PC-3 (cell line): Measurements from ENCODE around the gene SLC26A8. TPM values are rescaled to one million over a fixed set of nuclear protein-coding genes. Genes with fewer than 3 reads are reported as not detected.
"Not testable (repeated sequence)": the region's sequence is repeated elsewhere in the genome, so short reads cannot be mapped to it uniquely, and the experiment has no call there.

Source experiments
- ATAC-seq: fragments of 200-7000 bp; cut with Tn5 transposase; 2 replicates; pipeline ENCODE4 v1.9.1; 2020; ENCODE audit warnings: mild to moderate bottlenecking, moderate library complexity
- BruUV-seq: library from RNA; stranded (reverse); fragments of 400-500 nt; replicated peaks from 2 replicates; lab custom pipeline; 2021; lab: Mats Ljungman, UMichigan
- CTCF ChIA-PET: fragments of 300-600 bp; sonication (Branson Sonifier 250); formaldehyde crosslinking; loops from one replicate; lab custom pipeline; 2022; ENCODE audit warnings: antibody characterized with exemption; lab: Charles Lee
- POLR2A ChIA-PET: fragments of 300-600 bp; sonication (Branson Sonifier 250); formaldehyde crosslinking; loops from one replicate; lab custom pipeline; 2022; ENCODE audit warnings: antibody characterized with exemption; ENCODE audit not compliant: unreplicated experiment; lab: Charles Lee
- DNase-seq: peaks from one replicate; pipeline ENCODE4 v3.0.0-alpha.2; 2015
- H2AFZ ChIP-seq: fragments of 300-600 bp; sonication (generic); 2 replicates; pipeline ENCODE4 v1.6.0; 2016; ENCODE audit warnings: antibody characterized with exemption, low read length
- H3F3A ChIP-seq: fragments of 300-600 bp; sonication (generic); one replicate; pipeline ENCODE4 v1.6.0; 2017; ENCODE audit warnings: antibody characterized with exemption, low read length, control low read depth, mild to moderate bottlenecking; ENCODE audit not compliant: unreplicated experiment
- H3K27ac ChIP-seq: fragments of 300-600 bp; sonication (generic); 2 replicates; pipeline ENCODE4 v1.5.1; 2016; ENCODE audit warnings: mild to moderate bottlenecking, low read length
- H3K27me3 ChIP-seq: fragments of 300-600 bp; sonication (generic); 2 replicates; pipeline ENCODE4 v1.6.1; 2016; ENCODE audit warnings: low read length, mixed read lengths
- H3K36me3 ChIP-seq: fragments of 300-600 bp; sonication (generic); 2 replicates; pipeline ENCODE4 v1.6.1; 2016; ENCODE audit warnings: low read depth, mixed run types, low read length, mixed read lengths
- H3K4me1 ChIP-seq: fragments of 300-600 bp; sonication (generic); 2 replicates; pipeline ENCODE4 v1.5.1; 2016; ENCODE audit warnings: low read length; ENCODE audit not compliant: insufficient read depth
- H3K4me2 ChIP-seq: fragments of 300-600 bp; sonication (generic); 2 replicates; pipeline ENCODE4 v1.6.0; 2016; ENCODE audit warnings: low read length
- H3K4me3 ChIP-seq: fragments of 300-600 bp; sonication (generic); 2 replicates; pipeline ENCODE4 v1.5.1; 2016; ENCODE audit warnings: mild to moderate bottlenecking, low read length, mixed read lengths
- H3K79me2 ChIP-seq: fragments of 300-600 bp; sonication (generic); 2 replicates; pipeline ENCODE4 v1.6.1; 2017; ENCODE audit warnings: low read length, mixed read lengths
- H3K9ac ChIP-seq: fragments of 300-600 bp; sonication (generic); 2 replicates; pipeline ENCODE4 v1.6.0; 2016; ENCODE audit warnings: mild to moderate bottlenecking, low read length
- H3K9me2 ChIP-seq: fragments of 300-600 bp; sonication (generic); replicated peaks from 2 replicates; pipeline ENCODE4 v1.6.1; 2016; ENCODE audit warnings: mixed run types, low read length, mixed read lengths
- H3K9me3 ChIP-seq: fragments of 300-600 bp; sonication (generic); 2 replicates; pipeline ENCODE4 v1.6.1; 2016; ENCODE audit warnings: low read length, mixed read lengths
- H4K20me1 ChIP-seq: fragments of 300-600 bp; sonication (generic); 2 replicates; pipeline ENCODE4 v1.6.1; 2016; ENCODE audit warnings: low read length, mixed read lengths
- EZH2 ChIP-seq: fragments of 300-600 bp; sonication (generic); IDR thresholded peaks from one replicate; pipeline ENCODE4 v1.6.1; 2017; ENCODE audit warnings: antibody characterized with exemption, mild to moderate bottlenecking, low read length; ENCODE audit not compliant: unreplicated experiment
- EZH2phosphoT487 ChIP-seq: fragments of 300-600 bp; sonication (generic); IDR thresholded peaks from 2 replicates; pipeline ENCODE4 v1.6.1; 2018; ENCODE audit warnings: mild to moderate bottlenecking, antibody characterized with exemption, low read length, borderline replicate concordance
- intact Hi-C: fragments of 100-400 bp; cut with micrococcal nuclease; formaldehyde crosslinking; loops from 2 replicates; pipeline ENCODE4 v1.9.0; 2023
- total RNA-seq: library from RNA; depleted of rRNA; stranded (reverse); fragments of >200 nt; gene quantifications from 2 replicates; pipeline ENCODE4 v1.2.3, GENCODE V29; 2014
- TF ChIP-seq, protein P1 (sequence below): fragments of 300-600 bp; sonication (generic); conservative IDR thresholded peaks from 2 replicates; pipeline ENCODE4 v1.5.1; 2017; ENCODE audit warnings: antibody characterized with exemption, low read depth, mild to moderate bottlenecking, low read length

The SLC26A8 gene
- total RNA-seq, 1 experiment from 2014 or later: not detected

DNA sequence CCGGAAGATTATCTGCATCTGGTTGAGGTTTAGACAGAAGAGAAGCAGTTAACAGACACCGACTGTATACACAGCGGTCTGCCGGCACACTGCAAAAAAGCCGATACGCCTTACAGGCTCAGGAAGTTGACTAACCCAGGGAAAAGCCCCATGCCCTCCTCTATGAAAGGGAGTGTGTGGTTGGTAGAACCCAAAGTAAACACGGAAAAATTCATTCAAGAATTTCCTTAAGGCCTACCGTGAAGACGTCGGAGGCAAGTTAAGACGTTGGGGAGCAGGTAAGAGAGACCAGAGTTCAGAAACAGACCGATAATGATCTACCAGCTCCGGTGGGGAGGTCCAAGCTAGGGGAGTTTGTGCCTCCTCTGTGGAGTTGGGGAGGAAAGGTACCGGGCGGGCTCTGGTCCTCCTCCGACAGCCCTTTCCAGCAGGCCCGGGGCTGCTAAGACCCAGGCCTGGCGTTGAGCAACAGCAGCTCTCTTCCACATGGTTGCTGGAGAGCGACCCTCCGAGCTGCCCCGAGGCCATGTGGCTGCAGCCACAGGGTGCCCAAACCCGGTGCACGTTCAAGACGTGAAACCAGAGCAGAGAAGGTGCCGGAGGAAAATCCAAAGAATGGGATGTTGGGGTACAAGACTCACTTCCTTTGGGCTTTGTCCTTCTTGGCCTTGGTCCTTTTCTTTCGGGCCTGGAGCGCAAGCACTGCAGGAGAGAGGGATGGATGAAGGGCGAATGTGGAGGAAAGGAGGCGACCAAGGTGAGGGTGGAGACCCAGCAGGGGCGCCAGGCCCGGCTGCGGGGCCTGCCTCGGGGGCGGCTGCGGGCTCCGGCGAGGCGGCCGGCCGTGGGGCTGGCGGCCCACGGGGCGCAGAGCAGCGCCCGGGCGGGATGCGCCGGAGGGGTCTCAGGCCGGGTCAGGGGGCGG is 104.4 kb downstream of the SLC26A8 start:
- H3K27ac ChIP-seq: peak overlapping the region; percentile 82
- H3K9me2 ChIP-seq: no peaks in the 10 kb centered on the region
- intact Hi-C loops: loop anchor here (2.0 kb wide), 1 partner anchor 107 kb away; the partner anchor contains the start of gene MAPK14
- no peaks in the 10 kb centered on the region for H3F3A ChIP-seq
- BruUV-seq: TSS peak; percentile 43
- peaks cover 75% of the 10 kb centered on the region for H3K79me2 ChIP-seq
- H2AFZ ChIP-seq: peak overlapping the region; percentile 14; the same call in 1 of the 2 replicates
- no peaks in the 10 kb centered on the region for H3K9me3 ChIP-seq
- no peaks in the 10 kb centered on the region for H3K27me3 ChIP-seq
- ChIA-PET CTCF (no interaction called here), POLR2A (interaction anchor here (0.7 kb wide), 1 partner anchor 1178 kb away, joined by 4 read pairs; no protein-coding TSS in a partner anchor)
- H3K4me1 ChIP-seq: peaks cover 28% of the 10 kb centered on the region
- TF ChIP-seq, protein P1, sequence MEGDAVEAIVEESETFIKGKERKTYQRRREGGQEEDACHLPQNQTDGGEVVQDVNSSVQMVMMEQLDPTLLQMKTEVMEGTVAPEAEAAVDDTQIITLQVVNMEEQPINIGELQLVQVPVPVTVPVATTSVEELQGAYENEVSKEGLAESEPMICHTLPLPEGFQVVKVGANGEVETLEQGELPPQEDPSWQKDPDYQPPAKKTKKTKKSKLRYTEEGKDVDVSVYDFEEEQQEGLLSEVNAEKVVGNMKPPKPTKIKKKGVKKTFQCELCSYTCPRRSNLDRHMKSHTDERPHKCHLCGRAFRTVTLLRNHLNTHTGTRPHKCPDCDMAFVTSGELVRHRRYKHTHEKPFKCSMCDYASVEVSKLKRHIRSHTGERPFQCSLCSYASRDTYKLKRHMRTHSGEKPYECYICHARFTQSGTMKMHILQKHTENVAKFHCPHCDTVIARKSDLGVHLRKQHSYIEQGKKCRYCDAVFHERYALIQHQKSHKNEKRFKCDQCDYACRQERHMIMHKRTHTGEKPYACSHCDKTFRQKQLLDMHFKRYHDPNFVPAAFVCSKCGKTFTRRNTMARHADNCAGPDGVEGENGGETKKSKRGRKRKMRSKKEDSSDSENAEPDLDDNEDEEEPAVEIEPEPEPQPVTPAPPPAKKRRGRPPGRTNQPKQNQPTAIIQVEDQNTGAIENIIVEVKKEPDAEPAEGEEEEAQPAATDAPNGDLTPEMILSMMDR: no peak
- TF ChIP-seq EZH2phosphoT487: no peak
- TF ChIP-seq EZH2: no peak
- peaks cover 35% of the 10 kb centered on the region for H4K20me1 ChIP-seq
- DNase-seq: peak; percentile 83
- peaks cover 13% of the 10 kb centered on the region; the same call in 1 of the 2 replicates for H3K36me3 ChIP-seq
- H3K4me3 ChIP-seq: peak overlapping the region; percentile 99
- peak overlapping the region; percentile 88 for H3K4me2 ChIP-seq
- H3K9ac ChIP-seq: peak overlapping the region; percentile 99
- ATAC-seq: peak; percentile 75

DNA sequence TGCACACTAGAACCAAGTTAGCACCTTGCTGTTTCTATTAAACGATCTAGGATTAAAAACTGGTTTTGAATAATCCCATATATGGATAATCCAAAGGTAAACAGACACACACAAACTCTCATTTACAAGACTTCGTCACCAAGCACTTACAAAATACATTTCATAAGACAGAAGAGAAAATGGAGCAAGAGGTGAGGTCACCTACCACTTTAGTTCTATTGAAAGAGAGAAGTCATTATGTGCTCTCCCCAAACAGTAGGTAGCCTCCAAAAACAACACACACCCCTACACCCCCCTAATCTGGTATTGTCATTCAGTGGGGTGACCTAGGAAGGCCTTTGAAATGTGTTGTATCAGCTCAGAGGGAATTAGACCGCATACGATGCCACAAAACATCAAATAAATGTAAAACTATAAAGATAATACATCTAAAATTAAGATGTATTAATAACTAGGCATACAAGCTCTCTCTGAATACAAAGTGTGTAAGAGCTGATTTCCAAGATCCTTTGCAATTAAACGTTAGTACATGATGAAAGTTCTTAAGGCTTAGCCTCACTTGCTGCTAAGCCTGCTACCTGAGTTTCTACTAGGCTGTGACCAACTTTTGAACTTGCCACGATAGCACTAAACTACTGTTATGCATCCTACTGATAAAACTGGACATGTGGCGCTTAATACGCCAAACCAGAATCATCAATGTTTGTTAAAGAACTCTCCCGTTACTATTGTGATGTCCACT is 105.2 kb downstream of the SLC26A8 start:
- H3K27me3 ChIP-seq: no peaks in the 10 kb centered on the region
- H3F3A ChIP-seq: no peaks in the 10 kb centered on the region
- ATAC-seq (peak; percentile 6; the same call in 1 of the 2 replicates), DNase-seq (peak; percentile 63)
- peaks cover 28% of the 10 kb centered on the region for H3K4me1 ChIP-seq
- peaks cover 18% of the 10 kb centered on the region; the same call in 1 of the 2 replicates for H3K36me3 ChIP-seq
- H3K4me3 ChIP-seq: peak overlapping the region; percentile 99
- ChIA-PET POLR2A (interaction anchor here (0.7 kb wide), 1 partner anchor 1178 kb away, joined by 4 read pairs; no protein-coding TSS in a partner anchor), CTCF (no interaction called here)
- H3K27ac ChIP-seq: peak overlapping the region; percentile 82
- H4K20me1 ChIP-seq: peaks cover 35% of the 10 kb centered on the region
- H2AFZ ChIP-seq: 0 out of 2 replicates have a peak overlapping the region, but pooled peaks have one; percentile 14
- H3K9ac ChIP-seq: peak overlapping the region; percentile 99
- no peaks in the 10 kb centered on the region for H3K9me3 ChIP-seq
- intact Hi-C loops: no loop called here
- no peaks in the 10 kb centered on the region for H3K9me2 ChIP-seq
- peak overlapping the region; percentile 88 for H3K4me2 ChIP-seq
- TSS peak; percentile 47 for BruUV-seq
- H3K79me2 ChIP-seq: peaks cover 83% of the 10 kb centered on the region
- TF ChIP-seq EZH2 (no peak), EZH2phosphoT487 (no peak)
- TF ChIP-seq, protein P1: no peak

DNA sequence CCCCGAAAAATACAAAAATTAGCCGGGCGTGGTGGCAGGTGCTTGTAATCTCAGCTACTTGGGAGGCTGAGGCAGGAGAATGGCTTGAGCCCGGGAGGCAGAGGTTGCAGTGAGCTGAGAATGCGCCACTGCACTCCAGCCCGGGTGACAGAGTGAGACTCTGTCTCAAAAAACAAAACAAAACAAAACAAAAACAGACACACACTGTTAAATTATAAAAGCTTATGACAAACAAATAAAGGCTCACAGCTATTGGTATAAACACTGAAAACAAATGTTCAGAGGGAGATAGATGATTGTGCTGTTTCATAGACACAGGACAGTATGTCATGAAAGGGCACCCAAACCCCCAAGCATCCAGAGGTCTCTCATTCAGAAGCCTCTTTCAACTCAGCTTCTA is 107.5 kb downstream of the SLC26A8 start:
- H3F3A ChIP-seq, POLR2A ChIA-PET, intact Hi-C loops, H3K9me2 ChIP-seq, H3K27me3 ChIP-seq, H2AFZ ChIP-seq, H3K27ac ChIP-seq, DNase-seq, ATAC-seq, H3K9me3 ChIP-seq, H3K9ac ChIP-seq, BruUV-seq, CTCF ChIA-PET: not testable (repeated sequence)
- Histone ChIP-seq H4K20me1 (peaks cover 35% of the 10 kb centered on the region), H3K36me3 (peaks cover 34% of the 10 kb centered on the region), H3K79me2 (peaks cover 97% of the 10 kb centered on the region), H3K4me3 (peak overlapping the region; percentile 99), H3K4me1 (peaks cover 41% of the 10 kb centered on the region), H3K4me2 (peak overlapping the region; percentile 88)
